Stimulated activated CD8-positive, alpha-beta memory T cell treated with anti-CD3 and anti-CD28 coated beads, Interleukin-7, amount 100 ng/mL, for 48 hours (primary cell): ENCODE measurements around the gene DTD2.
"Not testable (repeated sequence)": the region's sequence is repeated elsewhere in the genome, so short reads cannot be mapped to it uniquely, and the experiment has no call there.

ENCODE experiments used
- DNase-seq, 2 donors: peaks; one replicate each; pipeline ENCODE4 v3.0.0-alpha.2; 2020; ENCODE audit warnings: low read depth in 1 of 2; ENCODE audit errors: extremely low read depth in 1 of 2

DTD2 gene

GRCh38 chr14:31442284-31442683 lies 15.0 kb downstream of the DTD2 start:
- DNase-seq, result no peak

DNA sequence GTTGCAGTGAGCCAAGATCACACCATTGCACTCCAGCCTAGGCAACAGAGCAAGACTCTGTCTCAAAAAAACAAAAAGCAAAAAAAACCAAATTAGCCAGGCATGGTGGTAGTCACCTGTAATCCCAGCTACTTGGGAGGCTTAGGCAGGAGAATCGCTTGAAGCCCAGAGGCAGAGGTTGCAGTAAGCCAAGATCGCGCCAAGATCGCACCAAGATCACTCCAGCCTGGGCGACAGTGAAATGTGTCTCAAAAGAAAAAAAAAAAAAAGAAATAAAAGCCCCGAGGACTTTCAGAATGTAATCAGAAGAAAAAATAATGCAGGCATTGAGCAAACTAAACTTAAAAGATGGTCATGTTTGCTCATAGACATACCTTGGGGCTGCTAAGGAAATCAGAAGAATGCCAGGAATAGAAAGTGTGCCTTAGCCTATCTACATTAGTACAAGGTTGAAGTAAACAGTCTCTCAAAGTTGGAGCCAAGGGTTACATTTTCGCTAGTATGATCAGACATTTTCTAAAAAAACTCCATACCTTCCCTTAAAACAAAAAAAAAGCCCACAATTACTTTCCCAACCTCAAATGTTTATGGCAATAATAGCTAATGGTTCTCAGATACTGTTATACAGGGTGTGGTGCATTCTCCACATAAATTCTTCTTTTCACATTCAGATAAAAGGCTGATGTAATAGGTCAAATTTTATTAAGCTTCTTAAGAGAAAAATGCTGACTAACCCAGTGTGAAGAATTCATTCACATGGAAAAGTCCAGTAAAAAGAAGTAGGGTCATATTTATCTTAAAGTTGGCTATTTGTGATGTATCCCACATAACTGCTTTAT lies 15.8 kb downstream of the DTD2 start:
- DNase-seq, result no peak

- no peak for DNase-seq
Measured at GRCh38 chr14:31440280-31440679, 17.0 kb downstream of the DTD2 start.

GRCh38 chr14:31439561-31439960 lies 17.7 kb downstream of the DTD2 start:
- no peak for DNase-seq

DNA sequence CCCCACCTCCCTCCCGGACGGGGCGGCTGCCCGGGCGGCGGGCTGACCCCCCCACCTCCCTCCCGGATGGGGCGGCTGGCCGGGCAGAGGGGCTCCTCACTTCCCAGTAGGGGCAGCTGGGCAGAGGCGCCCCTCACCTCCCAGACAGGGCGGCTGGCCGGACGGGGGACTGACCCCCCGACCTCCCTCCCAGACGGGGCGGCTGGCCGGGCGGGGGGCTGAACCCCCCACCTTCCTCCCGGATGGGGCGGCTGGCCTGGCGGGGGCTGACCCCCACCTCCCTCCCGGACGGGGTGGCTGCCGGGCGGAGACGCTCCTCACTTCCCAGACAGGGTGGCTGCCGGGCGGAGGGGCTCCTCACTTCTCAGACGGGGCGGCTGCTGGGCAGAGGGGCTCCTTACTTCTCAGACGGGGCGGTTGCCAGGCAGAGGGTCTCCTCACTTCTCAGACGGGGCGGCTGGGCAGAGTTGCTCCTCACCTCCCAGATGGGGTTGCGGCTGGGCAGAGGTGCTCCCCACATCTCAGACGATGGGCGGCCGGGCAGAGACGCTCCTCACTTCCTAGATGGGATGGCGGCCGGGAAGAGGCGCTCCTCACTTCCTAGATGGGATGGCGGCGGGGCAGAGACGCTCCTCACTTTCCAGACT lies 20.1 kb downstream of the DTD2 start:
- not testable (repeated sequence) for DNase-seq

GRCh38 chr14:31435276-31435675 lies 22.0 kb downstream of the DTD2 start:
- no peak for DNase-seq

DNA sequence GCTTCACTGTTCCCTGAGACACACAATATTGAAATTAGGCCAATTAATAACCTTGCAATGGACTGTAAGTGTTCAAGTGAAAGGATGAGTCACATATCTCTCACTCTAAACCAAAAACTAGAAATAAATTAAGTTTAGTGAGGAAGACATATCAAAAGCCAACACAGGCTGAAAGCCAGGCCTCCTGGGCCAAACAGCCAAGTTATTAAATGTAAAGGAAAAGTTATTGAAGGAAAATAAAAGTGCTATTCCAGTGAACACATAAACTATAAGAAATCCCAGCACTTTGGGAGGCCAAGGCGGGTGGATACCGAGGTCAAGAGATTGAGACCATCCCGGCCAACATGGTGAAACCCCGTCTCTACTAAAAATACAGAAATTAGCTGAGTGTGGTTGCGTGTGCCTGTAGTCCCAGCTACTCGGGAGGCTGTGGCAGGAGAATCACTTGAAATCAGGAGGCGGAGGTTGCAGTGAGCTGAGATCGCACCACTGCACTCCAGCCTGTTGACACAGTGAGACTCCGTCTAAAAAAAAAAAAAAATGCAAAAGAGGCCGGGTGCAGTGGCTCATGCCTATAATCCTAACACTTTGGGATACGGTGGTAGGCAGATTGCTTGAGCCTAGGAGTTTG lies 26.6 kb downstream of the DTD2 start:
- no peak for DNase-seq

- DNase-seq, result no peak
Measured at GRCh38 chr14:31429791-31430190, 27.5 kb downstream of the DTD2 start.

- no peak for DNase-seq
Measured at GRCh38 chr14:31428011-31428410, 29.3 kb downstream of the DTD2 start.

GRCh38 chr14:31426663-31427062 lies 30.6 kb downstream of the DTD2 start:
- no peak for DNase-seq

DNA sequence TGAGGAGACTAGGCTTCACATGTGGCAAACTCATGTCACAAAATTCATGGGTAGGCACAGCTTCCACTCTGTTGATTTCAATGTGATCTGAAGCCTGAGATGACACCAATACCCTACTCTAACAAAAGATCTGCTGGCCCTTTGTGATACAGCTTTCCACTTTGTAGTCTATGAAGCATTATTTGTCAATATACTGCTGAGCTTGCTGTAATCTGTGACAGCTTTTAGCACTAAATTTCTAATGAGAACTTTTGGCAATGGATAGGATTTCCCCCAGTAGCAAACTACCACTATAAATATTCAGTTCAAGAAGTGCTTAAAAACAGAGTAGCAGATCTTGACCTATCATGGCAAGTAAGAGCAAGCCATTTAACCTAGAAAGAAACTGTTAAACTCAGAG lies 31.4 kb downstream of the DTD2 start:
- no peak for DNase-seq

GRCh38 chr14:31421200-31421599 lies 36.1 kb downstream of the DTD2 start:
- DNase-seq, result no peak

DNA sequence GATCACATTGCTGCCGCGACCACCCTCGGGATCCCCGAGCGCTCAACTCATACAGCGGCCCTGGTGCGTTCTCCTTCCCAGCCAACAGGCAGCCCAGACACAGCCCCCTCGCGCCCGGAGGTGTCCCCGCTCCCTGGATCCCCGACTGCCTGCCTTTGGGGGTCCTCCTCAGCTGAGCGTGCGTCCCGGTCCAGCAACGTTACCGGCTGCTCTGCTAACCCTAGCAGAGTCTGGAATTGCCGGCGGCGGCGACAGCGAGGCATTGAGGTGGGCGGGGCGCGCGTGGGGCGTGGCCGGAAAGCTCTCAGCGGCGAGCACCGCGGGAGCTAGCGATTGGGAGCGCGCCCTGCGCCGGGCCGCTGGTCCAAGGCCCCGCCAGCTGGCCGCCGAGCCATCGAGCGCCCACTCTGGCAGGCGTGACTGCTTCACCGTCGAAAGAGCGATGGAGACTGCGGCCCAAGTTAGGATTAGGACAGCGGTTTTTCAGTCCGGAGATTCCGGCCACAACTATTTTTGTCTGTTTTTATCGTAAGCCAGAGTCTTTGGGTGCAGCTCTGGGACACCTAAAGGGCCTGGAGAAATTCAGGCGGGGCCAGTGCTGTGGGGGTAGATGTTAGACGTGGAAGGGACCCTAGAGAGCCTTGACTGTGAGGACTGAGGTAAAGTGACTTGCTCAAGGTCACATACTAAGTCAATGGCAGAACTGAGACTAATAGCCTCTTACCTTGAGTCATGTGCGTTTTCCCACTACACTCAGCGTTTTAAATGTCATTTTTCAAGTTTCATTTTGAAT lies 36.8 kb downstream of the DTD2 start, which contains the start of gene HEATR5A:
HEATR5A (minus strand) TSS at position 232 of the 793 bp plus-strand sequence. CDS start 17,575 bp downstream, outside the sequence.
- DNase-seq, result peak; percentile 83 to 84

- peak in 1 of 2 donors; percentile 1 for DNase-seq
Measured at GRCh38 chr14:31419967-31420318, 37.4 kb downstream of the DTD2 start.

DNA sequence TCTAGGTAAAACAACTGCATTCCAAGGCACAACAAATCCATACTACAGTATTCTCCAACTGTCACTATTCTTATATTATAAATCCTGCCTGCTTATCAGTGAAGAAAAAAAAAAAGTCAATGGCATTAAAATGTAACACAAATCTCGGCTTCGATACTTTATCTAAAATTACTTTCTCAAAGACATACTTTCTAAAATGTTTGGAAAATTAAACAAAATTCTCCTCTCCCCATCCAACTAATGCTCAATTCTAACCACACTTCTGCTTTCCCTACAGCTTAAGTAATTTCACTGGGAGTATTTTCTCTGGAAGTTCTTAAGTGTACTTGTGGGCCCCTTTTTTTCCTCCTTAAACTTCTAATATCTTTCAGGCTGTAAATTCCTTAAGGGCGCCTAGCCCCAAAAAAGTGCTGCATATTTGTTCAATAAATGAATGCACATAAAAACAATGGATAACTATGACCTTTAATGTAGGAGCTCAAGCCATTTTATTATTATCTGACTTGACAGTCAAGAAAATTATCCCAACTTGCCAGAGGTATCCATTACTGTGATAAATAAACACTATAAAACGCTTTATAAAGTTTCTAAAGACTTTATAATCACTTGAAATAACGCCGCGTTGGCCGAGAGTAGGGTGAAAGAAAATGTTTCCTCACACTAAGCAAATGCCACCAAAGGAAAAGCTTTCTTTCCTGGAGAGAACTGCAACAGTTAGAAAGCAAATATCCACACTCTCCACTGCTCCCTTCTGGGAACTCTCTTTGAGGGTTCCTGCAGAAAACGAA lies 37.9 kb downstream of the DTD2 start:
- DNase-seq, result no peak

DNA sequence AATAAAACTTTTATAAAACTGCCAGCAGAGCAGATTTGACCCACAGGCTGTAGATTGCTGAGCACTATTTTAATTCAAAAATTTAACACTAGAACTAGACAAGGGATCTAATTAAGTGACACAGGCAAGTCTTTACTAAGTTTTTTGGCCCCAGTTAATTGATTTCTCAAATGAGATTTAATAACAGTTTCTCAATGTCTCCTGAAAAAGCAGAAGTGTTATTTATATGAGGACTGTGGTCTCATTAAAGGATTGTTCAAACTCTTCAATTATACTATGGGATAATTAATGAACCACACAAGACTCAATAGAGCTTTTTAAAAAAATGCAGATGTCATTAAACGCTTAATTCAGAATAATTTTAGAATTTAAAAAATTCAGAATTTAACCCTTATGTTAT lies 38.9 kb downstream of the DTD2 start:
- DNase-seq, result no peak

- no peak for DNase-seq
Measured at GRCh38 chr14:31414190-31414833, 43.0 kb downstream of the DTD2 start.

- no peak for DNase-seq
Measured at GRCh38 chr14:31411218-31411727, 46.0 kb downstream of the DTD2 start.

DNA sequence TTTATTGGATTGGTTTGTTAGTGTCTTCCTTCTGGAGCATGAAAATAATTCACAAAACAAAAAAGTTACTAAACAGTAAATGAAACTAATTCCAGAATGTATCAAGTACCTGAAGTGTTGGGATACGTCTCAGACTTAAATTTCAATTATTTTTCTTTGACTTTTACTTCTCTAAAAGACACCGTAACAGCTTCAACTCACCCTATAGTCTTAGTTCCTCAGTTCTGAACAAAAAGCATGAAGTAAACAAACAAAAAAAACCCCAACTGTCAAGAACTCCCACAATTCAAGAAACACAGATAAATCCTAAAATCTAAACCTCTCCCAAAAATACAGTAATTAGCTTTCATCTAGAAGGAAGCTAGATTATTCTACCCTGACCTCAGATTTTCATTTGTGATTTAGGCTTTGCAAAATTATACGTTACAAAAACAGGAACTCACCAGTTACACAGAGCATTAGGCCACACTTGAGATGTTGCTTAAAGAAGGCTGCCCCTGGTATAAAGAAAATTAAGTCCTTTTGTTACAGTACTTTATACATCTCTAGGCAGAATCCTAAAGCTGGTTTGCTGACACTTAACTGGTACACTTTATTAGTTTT lies 47.2 kb downstream of the DTD2 start:
- no peak for DNase-seq
